DMS 273 treated with DMSO at 0.1 percent for 48 hours (cell line): ENCODE results near the gene RGS5.

Experiments used
- DNase-seq: peaks from one replicate; lab custom pipeline; 2025; lab: John Stamatoyannopoulos, UW

RGS5 gene

DNA sequence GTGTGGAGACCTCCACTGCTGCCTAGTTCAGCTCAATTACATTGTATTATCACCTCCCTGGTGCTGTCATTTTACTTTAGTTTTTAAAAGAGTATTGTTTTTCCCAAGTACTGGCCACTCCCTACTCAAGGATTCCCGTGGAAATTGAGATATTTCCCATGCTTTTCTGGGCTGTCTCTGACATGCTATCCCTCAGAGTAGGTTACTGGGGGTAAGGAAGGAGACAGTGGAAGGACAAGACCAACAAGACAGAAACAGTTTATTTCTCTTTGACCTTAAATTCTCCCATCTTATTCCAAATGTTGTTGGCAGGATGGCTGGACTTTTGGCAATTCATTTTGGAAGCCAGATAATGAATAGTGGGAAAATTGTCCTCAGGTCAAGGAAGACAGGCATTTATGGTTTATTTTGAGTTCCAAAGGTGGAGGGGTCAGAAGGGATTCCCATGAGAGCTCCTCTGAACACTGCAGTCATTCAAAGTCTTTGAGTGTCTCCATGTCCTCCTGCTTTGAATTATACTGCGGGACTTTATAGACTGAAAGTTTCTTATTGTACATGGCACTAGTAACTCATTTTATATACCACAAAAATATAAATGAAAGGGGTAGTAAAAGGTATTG, 20.3 kb downstream of the RGS5 start:
- DNase-seq, result no peak

DNA sequence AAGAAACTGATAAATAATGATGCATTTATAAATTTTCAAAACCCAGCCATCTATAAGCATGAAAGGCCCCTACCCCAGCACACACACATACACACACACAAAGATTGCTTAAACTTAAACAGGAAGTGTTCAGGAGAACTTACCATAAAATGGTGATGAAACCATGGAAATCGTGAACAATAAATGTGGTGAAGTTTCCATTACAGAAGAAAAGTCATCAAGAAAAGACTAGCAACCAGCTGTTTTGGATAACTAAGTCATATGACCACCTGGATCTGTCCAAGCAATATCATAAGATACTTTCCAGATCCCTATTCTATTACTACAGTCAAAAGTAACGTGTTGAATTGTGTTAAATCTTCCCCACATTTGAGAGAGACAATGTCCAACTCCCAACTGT, 24.1 kb downstream of the RGS5 start:
- DNase-seq, result no peak

DNA sequence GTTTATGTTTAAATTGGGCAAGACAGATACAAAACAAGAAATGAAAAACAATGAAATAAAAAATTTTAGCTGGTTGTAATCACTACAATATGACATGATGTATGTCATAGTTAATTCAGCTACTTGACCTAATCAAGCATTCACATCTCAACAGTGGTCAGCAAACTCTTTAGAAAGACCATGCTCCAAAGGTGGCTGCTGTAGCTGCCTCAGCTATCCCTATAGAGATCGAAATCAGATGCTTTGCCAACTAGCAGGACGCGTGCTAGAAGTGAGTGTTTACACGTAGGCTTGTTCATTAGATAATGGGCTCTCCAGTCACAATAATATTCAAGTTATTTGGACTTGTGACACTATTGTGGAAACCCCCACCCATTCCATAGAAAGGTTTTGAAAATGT, 25.9 kb downstream of the RGS5 start:
- DNase-seq, result no peak

DNA sequence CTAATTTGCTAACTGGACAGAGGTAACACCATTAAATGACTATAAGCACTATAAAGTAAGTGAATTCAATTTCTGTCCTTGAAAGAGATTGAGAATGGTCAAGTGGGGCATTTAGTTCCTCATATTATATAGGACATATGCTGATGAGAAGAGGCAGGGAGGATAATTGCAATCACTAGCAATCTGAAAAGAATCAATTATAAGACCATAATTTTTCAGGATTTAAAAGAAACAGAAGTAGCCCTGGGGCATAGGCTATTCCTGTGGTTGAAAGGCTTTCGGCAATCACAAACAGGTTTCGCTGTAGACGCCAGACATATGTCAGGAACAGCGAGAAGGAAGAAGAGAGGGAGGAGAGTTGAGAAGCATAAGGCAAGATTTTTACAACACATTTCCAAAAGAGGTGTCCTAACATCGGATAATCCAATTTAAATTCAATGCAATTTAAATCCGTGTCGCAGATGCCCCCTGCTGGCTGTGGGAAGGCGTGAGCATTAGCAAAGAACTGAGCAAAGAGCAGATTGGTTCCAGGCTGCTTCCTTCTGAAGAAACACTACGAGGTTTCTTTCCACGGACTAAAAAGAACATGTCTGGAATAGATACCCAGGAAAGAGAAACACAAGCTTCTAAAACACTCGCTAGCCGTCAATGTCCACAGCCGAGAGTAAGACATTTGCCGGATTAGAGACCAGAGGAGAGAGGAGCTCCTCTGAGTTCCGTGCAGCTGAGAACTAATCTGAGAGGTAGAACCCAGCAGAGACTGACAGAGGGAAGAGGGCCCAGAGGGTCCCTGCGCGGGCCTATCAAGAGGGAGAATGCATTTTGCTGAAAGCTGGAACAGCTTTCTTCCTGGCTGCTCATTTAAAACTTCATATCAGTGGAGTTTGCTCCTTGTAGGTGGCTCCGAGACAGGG, 27.9 kb downstream of the RGS5 start:
- peak; percentile 31 for DNase-seq

DNA sequence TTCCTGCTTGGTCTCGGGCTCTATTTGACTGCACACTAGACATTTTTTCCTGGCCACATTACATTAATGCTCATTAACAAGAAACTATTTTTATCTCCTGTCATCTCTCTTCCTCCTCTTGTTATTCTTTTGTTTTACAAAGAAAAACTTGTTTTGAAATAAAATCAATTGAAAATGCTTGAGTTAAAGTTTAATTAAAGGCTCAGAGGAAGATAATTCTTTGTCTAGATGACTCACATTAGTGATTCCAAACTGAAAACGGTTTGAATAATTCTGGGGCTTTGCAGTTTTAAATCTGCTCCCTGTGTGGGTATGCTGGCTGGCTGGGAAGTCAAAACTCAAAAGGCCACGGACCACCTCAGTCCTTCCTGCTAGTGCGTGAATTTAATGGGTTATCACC, 29.6 kb downstream of the RGS5 start:
- no peak for DNase-seq

DNA sequence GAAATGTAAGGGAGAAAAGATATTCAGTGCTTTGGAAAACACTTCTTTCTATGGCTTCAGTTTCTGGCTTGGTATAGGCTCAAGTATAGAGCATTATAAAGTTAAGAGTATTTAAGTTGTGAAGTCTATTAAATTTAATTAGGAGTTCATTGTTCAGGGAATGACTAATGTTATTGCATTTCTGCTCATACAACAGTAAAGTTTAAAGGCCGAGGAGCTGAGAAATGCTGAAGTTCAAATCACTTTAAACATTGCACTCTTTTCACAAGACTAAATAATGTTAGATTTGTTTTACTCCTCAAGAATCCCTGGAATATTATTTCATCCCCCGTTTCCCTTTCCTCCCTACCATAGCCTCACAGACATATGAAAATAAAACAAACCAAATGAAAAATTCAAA, 30.1 kb downstream of the RGS5 start:
- DNase-seq, result no peak

DNA sequence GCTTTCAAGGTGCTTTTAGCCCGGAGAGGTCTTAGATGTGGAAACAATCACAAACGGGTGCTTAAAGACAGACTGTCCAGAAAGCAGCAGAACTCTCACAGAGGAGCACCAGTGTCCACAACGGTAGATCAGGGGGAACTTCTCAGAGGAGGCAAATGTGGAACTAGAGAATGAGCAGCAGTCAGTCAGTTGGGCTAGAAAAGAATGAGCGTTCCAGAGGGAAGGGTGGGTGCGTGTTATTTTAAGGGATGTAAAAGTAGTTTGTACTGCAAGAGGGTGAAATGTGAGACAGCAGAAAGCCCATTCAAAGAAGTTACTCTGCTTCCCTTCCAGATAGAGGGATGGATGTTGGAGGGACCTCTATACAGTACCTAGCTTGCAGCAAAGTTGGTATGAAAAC, 30.9 kb downstream of the RGS5 start:
- DNase-seq, result peak; percentile 15

DNA sequence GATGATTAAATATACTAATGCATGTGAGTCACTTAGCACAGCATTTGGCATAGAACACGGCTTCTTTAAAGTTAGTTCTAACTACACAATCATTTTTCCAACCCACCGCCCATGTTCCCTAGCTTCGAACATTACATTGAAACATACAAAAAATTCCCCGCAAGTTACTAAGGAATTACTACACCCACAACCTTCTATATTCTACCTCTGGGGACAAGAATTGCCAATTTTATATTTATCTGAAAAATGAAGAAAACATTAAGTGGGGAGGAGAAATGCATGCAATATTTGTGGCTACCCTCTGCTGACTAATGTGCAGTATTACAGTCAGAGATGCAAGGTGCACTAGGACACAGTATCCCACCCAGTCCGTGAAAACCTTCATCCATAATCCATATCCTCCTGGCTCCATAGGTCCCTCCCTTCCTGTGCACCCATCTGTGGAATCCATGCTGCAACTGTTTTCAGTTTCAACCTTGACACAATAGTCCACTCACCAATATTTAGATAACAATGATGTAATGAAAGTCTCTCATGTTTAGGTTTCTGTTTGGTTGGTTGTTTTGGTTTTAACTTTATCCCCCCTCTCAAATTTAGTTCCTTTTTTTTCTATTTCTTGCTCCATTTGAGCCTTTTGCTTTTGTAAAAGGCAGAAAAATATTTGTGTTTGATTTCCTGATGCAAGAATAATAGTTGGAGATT, 31.6 kb downstream of the RGS5 start:
- DNase-seq, result peak; percentile 31

DNA sequence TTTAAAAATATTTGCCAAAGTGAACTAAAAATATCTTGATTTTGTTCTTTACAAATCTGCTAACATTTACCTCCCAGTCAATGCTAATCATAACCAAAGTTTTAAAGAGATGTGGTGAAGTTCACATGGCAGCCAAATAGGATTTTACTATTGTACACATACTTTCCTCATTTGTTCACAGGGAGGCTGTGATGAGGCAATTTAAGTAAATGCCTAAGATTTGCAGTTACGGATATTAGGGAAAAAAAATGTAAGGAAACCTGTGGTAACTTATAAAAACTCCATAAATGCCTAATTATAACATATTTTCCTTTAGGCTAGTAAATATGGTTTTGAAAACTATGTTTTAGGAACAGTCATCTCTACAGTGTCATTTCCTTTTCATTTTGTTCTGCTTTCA, 32.4 kb downstream of the RGS5 start:
- DNase-seq, result no peak

DNA sequence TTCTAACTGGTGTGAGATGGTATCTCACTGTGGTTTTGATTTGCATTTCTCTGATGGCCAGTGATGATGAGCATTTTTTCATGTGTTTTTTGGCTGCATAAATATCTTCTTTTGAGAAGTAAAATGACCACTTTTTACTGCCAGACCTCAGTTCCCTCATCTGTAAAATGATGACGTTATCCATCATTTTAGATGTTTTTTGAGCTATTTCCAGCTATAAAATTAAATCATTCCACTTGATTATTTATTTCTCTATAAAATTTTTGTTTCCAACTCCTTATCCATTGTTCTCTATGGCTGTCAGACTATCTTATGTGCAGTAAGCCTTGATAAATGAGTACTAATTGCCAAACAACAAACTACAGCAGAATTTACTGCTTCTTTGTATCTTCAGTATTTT, 33.2 kb downstream of the RGS5 start:
- DNase-seq, result no peak

DNA sequence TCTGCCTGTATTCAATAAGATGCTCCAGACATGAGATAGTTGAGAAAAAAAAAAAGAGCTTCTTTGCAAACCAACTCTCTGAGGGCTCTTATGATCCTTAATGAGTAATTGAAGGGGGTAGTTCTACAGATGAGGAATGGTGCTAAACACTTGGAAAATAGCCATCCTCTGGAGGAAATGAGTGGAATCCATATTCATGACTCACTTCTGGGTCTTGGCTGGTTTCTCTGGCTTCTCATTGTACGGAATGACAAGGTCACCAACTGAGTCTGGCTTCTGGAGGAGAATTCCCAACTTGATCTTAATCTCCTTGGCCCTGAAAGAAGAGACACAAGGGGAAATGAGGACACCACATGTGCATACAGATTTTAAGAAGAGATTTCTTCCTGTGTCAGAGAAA, 34.7 kb downstream of the RGS5 start:
- DNase-seq, result no peak

DNA sequence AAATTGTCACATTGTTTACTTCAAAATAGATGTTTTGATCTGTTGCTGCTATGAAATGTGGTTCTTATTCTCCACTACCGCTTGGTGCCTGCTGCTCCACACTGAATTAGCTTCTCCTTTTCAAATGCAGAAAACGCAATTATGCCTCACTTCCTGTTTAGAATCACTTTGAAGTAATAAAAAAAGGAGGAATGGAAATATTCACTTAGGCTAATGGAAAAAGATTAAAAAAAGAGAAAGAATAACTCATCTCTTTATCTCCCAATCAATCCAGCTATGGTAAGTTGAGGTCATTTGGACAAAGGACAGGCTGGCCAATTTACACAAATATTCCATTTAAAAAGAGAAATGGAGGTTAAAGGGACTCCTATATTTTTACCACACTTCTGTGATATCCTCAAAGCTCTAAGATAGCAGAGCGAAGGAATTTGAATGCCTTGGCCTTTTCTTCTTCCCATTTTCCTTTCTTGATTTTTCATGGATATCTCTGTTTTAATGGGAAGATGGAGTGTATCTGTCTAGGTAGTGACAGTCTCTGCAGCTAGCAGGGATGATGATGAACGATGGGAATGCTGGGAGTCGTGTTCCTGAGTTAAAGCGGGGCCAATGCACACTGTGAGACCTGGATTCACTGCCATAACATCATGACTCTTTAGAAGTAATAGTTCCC, 35.7 kb downstream of the RGS5 start:
- no peak for DNase-seq

DNA sequence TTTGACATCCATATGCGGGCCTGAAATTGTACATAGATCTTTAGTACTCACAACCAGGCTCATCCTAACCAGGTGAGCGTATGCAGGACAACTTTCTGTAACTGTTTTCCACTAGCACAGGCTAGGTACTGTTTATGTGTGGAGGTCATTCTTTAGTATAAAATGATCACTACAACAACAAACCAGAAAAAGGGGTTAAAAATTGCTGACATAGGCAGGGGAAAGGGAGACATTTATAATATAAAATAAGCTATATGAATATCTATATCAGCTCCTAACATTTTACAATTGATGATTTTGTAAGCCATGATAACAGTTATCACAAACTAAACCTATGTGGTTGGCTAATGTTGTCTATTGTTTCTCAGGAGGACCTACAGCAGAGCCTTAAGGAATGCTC, 37.6 kb downstream of the RGS5 start:
- DNase-seq, result no peak

DNA sequence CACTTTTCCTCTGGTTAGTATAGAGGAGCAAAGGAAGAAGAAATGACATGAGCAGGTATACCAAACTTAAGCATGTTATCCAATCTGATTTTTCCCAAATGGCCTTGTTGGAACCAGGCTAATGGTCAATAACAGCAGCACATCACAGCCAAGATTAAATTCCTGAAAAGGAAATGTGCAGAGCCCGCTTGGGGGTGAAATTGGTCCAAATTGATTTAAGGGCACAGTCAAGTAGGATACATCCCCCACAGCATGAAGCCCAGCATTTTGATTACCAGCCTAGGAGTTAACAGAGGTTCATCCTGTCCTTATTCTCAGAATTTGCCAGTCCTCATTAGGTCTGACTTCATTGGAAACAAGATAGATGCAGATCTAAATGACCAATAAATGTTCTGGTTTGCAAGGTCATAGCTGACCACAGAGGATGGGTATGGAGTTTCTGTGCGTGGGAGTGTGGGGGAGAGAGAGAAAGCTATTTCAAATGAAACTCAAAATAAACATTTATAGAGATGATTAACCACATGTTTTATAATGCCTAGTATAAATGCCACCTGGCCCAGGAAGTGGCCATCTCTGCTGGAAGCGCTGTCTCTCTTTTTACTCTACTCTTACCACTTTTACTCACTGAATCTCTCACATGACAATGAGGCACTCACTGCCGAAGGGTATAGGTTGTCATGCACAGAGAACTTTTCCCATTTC, 38.7 kb downstream of the RGS5 start:
- DNase-seq, result no peak

DNA sequence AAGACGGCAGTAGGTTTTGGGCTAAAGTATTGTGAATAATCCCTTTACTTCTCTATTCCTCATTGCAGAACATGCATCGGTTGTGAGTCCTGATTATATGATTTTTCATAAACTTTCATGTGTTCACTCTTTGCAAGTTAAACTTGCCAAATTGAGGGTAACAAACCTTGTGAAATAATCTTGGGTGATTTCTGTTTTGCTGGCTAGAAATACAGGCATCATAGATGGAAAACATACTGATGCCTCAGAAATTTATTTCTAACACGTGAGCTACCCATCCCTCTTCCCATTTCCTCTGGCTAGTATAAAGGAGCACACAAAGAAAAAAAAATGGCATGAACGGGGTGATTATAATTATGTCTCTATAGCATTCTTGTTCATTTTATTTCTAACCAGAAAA, 39.6 kb downstream of the RGS5 start:
- no peak for DNase-seq

DNA sequence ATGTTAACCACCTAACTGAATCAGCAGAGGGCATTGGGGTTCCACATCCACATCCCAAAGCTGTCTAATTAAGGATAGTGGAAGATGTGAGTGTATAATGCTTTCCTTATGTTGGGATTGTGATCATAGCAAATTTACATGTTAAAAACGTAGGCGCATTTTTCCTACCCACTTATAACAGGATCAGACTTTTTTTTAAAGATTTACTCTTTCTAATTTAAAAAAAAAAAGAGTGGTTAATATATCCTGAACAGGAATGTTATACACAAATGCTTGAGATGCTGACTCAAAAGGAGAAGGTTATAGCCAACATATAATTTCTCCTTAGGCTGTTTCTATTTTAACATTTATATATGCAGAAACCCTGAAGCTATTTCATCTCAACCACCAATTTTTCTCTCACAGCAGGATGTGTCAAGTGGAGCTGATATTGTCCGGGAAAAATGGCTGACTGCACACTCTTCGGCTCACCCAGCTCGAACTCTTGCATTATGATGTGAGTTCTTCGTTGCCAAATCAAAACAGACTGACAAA, 40.3 kb downstream of the RGS5 start:
- no peak for DNase-seq

DNA sequence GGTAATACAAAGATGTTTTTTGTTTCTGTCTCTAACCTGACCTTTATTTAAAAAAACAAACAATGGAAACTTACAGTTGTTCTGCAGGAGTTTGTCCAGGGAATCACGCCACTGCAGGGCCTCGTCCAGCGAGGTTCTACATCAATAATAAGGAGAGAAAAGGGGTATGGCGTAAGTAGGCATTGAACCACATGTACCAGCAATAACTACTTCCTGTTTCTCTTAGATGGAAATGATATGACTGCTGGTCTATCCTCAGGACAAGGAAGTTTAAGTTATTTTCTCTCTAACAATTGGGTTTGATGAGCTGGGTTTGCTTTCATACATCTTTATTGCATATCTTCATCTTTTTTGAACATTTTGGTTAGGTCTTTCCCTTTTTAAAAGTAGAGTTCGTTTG, 40.9 kb downstream of the RGS5 start:
- no peak for DNase-seq

DNA sequence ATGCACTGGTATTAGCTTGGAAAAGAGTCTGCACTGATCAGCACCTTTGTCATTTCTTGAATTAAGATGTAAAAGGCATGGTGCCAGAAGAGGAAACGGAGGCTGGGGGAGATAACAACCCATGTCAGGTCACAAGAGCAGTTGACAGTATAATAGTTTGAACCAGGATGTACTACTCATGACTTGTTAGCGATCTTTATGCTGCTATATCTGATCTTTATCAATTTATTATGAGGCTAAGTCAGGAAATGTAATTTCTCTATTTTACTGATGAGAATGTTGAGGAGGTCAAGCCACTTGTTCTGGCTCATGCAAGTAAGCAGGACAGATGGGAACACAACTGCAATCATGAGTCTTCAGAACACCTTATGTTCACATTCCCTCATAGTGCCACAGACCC, 41.4 kb downstream of the RGS5 start:
- DNase-seq, result no peak

DNA sequence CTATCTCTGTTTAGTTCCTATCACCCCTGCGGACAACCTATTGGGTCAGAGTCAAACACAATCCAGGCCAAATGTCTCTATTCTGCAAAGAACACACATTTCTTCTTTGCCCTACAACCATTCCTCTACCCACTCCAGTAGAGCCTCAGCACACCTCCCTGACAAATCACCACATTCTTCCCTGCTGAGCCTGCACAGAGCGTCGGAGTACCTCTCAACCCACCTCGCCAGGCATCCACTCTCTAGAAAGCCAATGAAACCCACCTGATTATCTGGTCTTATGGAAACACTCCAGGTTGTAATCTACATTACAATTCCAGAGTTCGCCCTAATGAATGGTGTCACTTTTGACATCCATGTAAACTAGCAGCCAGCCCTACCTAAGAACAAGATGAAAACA, 47.1 kb downstream of the RGS5 start:
- no peak for DNase-seq

DNA sequence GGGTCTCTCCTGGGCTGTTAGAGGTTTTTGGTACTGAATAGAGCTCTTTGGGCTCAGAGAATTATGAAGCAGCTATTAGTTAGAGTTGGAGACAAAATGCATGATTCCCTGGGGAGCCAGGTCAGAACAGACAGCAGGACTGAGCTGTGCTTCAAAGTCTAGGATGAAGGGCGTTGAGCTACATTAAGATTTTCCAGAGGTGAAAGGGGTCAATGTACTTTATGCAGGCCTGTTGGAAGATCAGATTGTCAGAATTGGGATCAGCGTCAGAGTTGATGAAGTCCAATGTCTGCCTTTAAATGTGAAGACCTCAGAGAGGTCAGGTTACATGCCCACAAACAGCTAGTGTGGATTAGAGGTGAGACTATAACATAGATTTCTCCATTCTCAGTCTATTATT, 53.8 kb downstream of the RGS5 start:
- no peak for DNase-seq

DNA sequence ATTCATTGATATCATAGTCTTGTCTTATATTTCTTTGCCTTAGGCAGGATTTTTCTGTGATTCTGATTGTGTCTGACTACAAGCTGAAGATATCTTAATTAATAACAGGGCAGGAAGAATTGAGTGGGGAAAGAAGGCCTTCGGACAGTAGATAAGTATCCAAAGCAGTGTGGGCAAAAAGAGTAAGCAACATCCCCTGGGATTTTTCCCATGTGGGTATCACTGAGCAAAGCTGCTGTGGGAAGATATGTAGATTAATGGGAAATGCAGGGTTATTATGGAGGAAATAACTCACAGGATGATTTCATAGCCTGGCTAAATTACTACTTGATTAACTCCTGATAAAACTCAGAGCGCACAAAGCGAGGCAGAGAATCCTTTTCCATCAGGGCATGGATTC, 55.7 kb downstream of the RGS5 start:
- no peak for DNase-seq

DNA sequence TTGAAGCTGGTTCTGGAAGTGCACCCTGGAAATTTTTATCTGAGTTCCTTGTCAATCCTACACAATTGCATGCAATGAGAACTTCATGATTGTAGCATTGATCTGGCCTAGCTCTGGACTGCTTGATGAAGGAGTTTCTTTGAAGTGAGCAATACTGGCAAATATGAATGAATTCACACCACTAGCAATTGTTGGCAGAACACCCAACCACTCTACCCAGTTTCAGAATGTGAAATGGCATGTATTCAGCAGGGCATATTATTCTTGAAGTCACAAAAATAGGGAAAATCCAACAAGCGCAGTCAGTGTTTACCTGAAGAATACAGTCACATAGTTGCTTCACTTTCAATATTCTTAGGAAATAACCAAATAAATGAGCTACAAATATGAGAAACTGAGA, 57.3 kb downstream of the RGS5 start:
- no peak for DNase-seq
